Activated naive CD4-positive, alpha-beta T cell (primary cell): ENCODE results near the gene VSTM2B.

ENCODE experiments used
- DNase-seq, 4 experiments: peaks; one replicate each; lab custom pipeline; 2025; lab: John Stamatoyannopoulos, UW

Gene VSTM2B

GRCh38 chr19:29596080-29596727 is 70.4 kb downstream of the VSTM2B start:
- DNase-seq, result no peak

- DNase-seq, result no peak
Measured at GRCh38 chr19:29596885-29597525, 71.2 kb downstream of the VSTM2B start.

- no peak for DNase-seq
Measured at GRCh38 chr19:29598036-29598435, 72.2 kb downstream of the VSTM2B start.

- no peak for DNase-seq
Measured at GRCh38 chr19:29598496-29598895, 72.7 kb downstream of the VSTM2B start.

- no peak for DNase-seq
Measured at GRCh38 chr19:29603308-29603707, 77.5 kb downstream of the VSTM2B start.

- DNase-seq, result peak; percentile 93 to 97 (median 96)
Measured at GRCh38 chr19:29605653-29606419, 80.0 kb downstream of the VSTM2B start, which contains the start of gene POP4. Gene POP4 (plus strand): TSS chr19:29606283. CDS start chr19:29606319, 36 bp downstream.

- no peak for DNase-seq
Measured at GRCh38 chr19:29606420-29606747, 80.6 kb downstream of the VSTM2B start.

GRCh38 chr19:29609636-29610035 is 83.8 kb downstream of the VSTM2B start:
- no peak for DNase-seq

- no peak for DNase-seq
Measured at GRCh38 chr19:29610213-29610573, 84.4 kb downstream of the VSTM2B start.

- peak; percentile 36 to 76 (median 63) for DNase-seq
Measured at GRCh38 chr19:29610574-29611271, 84.9 kb downstream of the VSTM2B start.

GRCh38 chr19:29612121-29612520 is 86.3 kb downstream of the VSTM2B start:
- no peak for DNase-seq

- no peak for DNase-seq
Measured at GRCh38 chr19:29612801-29613595, 87.2 kb downstream of the VSTM2B start.

- no peak for DNase-seq
Measured at GRCh38 chr19:29614046-29614445, 88.3 kb downstream of the VSTM2B start.
